Nephron progenitor cell (in vitro differentiated cells): ENCODE measurements around the gene NCOA7.

Experiments used
- DNase-seq: peaks from one replicate; pipeline ENCODE4 v3.0.0; 2021
- H3K27ac Mint-ChIP-seq: 2 replicates; pipeline ENCODE4 v1.8.0; 2021; ENCODE audit warnings: mild to moderate bottlenecking, moderate library complexity, mixed read lengths
- H3K27me3 Mint-ChIP-seq: 2 replicates; pipeline ENCODE4 v1.8.0; 2021; ENCODE audit warnings: mild to moderate bottlenecking, low read depth, mixed read lengths; ENCODE audit not compliant: poor library complexity
- H3K36me3 Mint-ChIP-seq: 2 replicates; pipeline ENCODE4 v1.8.0; 2021; ENCODE audit warnings: low read depth, mixed read lengths
- H3K4me1 Mint-ChIP-seq: 2 replicates; pipeline ENCODE4 v1.8.0; 2021; ENCODE audit warnings: mixed read lengths
- H3K4me3 Mint-ChIP-seq: 2 replicates; pipeline ENCODE4 v1.8.0; 2021; ENCODE audit warnings: mild to moderate bottlenecking, moderate library complexity, mixed read lengths
- H3K9me3 Mint-ChIP-seq: 2 replicates; pipeline ENCODE4 v1.8.0; 2021; ENCODE audit warnings: mild to moderate bottlenecking, moderate library complexity, mixed read lengths
- TF ChIP-seq, protein P1 (sequence below): fragments of 200-600 bp; sonication (generic); IDR thresholded peaks from 2 replicates; pipeline ENCODE4 v1.5.0; 2021; ENCODE audit warnings: antibody characterized with exemption

NCOA7 gene

DNA sequence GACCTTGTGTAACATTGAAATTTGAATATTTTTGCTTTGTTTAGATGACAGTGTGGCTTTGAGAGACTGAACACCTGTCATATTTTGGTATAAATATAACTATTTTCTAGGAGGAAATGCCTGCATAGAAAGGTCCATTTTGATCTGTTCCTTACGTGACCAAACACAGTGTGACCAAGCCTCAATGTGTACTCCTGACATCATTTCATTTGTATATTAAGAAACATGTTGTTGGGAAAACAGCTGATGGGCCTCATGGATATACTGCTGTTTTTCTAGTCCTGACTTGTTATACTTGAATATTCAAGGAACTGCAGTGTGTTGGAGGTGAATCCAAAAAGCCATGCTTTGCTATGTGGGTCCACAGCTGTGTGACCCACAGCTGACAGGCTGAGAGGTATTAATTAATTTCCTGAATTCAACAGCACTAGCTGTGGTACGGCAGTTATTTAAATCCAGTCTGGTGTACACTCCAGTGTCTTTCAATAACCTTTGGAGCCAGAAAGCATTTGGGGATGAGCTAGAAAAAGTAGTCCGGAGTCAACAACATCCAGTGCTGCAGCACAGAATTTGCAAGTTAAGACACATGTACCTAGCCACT is 18.9 kb downstream of the NCOA7 start:
- H3K36me3 Mint-ChIP-seq = no peaks in the 10 kb centered on the region
- no peak overlapping the region for H3K27ac Mint-ChIP-seq
- TF ChIP-seq, protein P1, sequence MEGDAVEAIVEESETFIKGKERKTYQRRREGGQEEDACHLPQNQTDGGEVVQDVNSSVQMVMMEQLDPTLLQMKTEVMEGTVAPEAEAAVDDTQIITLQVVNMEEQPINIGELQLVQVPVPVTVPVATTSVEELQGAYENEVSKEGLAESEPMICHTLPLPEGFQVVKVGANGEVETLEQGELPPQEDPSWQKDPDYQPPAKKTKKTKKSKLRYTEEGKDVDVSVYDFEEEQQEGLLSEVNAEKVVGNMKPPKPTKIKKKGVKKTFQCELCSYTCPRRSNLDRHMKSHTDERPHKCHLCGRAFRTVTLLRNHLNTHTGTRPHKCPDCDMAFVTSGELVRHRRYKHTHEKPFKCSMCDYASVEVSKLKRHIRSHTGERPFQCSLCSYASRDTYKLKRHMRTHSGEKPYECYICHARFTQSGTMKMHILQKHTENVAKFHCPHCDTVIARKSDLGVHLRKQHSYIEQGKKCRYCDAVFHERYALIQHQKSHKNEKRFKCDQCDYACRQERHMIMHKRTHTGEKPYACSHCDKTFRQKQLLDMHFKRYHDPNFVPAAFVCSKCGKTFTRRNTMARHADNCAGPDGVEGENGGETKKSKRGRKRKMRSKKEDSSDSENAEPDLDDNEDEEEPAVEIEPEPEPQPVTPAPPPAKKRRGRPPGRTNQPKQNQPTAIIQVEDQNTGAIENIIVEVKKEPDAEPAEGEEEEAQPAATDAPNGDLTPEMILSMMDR = no peak
- H3K27me3 Mint-ChIP-seq = peaks cover 4% of the 10 kb centered on the region
- peaks cover 35% of the 10 kb centered on the region for H3K4me1 Mint-ChIP-seq
- H3K4me3 Mint-ChIP-seq = no peak overlapping the region
- no peak for DNase-seq
- no peaks in the 10 kb centered on the region for H3K9me3 Mint-ChIP-seq

DNA sequence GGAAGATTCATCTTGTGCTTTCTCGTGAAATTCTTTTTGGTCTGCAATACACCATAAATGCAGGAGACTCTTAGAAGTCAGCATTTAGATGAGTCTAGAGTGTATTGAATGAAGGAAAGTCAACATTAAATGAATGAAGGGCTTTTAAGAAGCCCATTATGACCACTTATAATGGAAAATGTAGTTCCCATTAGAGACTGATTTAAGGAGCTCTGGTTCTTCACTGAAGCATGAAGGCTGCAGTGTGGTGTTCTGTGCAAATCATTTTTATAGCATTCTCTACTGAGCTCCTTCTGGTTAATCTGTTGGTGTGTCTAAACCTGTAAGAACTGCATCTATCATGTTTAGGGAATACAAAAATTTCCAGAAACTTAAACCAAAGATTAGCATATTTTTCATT is 19.7 kb downstream of the NCOA7 start:
- no peaks in the 10 kb centered on the region for H3K36me3 Mint-ChIP-seq
- H3K9me3 Mint-ChIP-seq = no peaks in the 10 kb centered on the region
- peaks cover 4% of the 10 kb centered on the region for H3K27me3 Mint-ChIP-seq
- DNase-seq = no peak
- H3K4me1 Mint-ChIP-seq = peaks cover 39% of the 10 kb centered on the region
- TF ChIP-seq, protein P1 = no peak
- H3K27ac Mint-ChIP-seq = no peak overlapping the region
- H3K4me3 Mint-ChIP-seq = no peak overlapping the region

DNA sequence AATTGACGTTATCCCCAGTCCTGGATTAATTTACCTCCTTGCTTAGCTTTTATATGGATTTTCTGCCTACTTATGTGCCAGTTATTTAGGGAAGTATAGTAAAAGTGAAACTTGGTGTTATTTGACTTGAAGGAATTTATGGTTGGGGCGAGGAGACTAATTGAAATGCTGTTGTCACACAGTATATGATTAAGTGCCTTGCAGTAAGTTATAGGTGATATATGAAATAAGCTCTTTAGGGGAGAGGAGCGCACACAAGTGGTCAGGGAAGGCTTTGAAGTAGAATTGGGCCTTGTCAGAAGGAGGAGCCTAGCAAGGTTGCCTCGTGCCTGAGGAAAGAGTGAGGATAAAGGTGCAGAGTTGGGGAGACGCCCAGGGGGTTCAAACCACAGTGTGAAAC is 20.5 kb downstream of the NCOA7 start:
- TF ChIP-seq, protein P1 = no peak
- DNase-seq = no peak
- Mint-ChIP-seq H3K27me3 (peaks cover 4% of the 10 kb centered on the region), H3K4me1 (peaks cover 39% of the 10 kb centered on the region), H3K9me3 (no peaks in the 10 kb centered on the region), H3K27ac (no peak overlapping the region), H3K4me3 (no peak overlapping the region), H3K36me3 (no peaks in the 10 kb centered on the region)

DNA sequence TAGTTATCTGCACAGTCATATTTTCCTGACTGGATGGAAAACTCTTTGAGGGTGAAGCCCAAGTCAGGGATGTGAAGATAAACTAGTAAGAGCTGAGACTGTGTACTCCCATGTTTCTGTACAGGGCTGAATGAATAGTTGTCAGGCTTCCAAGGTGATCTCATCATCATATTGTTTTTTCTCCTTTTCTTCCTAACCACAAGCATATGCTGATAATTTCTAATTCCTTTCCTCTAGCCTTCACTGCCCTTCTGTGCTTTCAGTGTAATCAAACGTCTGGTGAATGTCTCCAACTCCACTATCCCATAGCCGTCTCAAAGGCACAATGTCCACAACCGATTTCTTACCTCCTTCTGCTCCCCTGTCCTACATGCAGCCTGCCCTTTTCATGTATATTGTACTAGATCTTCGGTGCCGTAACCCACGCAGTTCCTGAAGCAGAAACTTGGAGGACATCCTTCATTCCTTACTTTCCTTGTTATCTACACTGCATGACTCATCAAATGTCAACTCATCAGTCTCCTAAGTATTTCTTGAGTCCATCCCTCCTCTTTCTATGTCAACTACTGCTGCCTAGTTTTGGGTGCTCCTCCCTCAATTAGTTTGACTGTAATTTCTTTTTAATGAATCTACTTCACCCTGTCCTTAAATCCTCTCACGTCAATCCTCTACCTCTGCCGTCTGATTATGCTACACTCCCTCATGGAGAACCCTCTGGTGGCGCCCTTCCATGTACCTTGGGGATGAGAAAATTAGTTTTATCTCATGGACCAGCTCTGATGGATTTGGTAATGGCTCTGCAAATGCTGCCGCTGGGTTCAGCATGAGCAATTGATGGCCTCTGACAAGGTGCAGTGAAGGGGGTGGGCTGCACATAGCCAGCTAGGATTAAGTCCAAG is 21.9 kb downstream of the NCOA7 start:
- Mint-ChIP-seq H3K4me1 (peaks cover 39% of the 10 kb centered on the region), H3K9me3 (no peaks in the 10 kb centered on the region), H3K27ac (no peak overlapping the region), H3K36me3 (no peaks in the 10 kb centered on the region), H3K27me3 (peaks cover 4% of the 10 kb centered on the region), H3K4me3 (no peak overlapping the region)
- TF ChIP-seq, protein P1 = no peak
- DNase-seq = no peak

DNA sequence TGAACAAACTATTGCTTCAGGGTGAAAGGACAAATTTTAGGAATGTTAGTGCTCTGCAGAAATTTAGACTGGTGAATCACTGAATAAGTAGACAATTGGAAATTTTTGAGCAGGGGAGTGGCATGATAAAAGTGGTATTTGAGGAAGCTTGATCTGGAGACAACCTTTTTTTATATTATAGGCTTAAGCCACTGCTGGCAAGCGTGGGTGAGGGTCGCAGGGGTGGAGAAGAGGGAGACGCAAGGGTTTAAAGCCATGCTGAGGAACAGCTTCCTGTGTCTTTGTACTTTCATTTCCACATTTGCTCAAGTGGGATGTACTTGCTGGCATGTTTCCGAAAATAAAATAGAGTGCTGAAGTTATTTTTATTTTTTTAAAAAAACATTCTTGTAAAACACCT is 23.7 kb downstream of the NCOA7 start:
- TF ChIP-seq, protein P1 = no peak
- Mint-ChIP-seq H3K36me3 (no peaks in the 10 kb centered on the region), H3K27ac (no peak overlapping the region), H3K4me3 (no peak overlapping the region), H3K4me1 (peaks cover 49% of the 10 kb centered on the region), H3K9me3 (no peaks in the 10 kb centered on the region), H3K27me3 (no peaks in the 10 kb centered on the region)
- DNase-seq = no peak
